ENCODE results near the gene RET. TPM values are rescaled to one million over a fixed set of nuclear protein-coding genes. Genes with fewer than 3 reads are reported as not detected.

RET gene
- total RNA-seq, 1 experiment from 2014 or later = 81.1 TPM

DNA sequence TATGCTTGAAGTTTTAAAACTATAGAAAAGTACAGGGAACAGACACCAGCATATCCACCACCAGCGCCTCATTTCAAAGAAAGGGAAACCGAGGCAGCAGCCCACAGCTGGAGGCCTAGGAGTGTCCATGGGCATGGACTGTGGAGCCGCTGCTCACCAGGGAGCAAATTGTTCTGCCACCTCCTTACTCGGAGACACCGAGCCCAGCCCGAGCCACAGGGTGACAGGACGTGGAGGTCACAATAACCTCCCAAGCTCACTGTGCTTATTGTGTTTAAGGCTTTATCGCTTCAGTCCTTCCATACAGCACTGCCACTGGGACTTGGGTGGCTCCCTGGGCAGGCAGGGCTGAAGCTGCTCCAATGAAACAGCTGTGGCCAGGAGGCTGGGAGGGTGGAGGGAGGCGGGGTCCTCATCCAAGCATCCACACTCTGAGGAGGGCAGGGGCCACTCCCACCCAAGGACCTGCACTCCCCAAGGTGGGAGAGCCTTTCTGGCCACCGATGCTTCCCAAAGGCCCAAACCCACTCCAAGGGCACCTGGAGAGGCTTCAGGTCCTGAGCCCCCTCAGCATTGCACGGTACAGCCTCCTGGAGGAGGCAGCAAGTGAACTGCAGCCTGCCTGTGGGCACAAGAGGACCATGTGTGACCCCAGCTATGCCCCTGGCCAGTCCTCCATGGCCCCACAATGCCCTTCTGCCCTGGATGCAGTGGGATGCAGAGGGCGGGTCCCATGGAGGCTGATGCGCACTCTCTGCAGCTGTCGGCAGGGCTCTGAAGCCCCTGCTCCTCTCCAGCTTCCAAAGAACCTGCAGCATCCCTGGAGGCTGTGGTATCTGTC is 38.7 kb upstream of the RET start:
- in situ Hi-C loops (cut with HindIII; ENCODE audit: low pct_unique_long_range_greater_than_20kb, low sequenced_read_pairs) = no loop called here
- ATAC-seq (0 out of 2 replicates have a peak, but pooled peaks have one; percentile 27), DNase-seq (ENCODE audit: low read depth, low spot score) (no peak)
- no peak overlapping the region for H3K4me3 ChIP-seq (ENCODE audit: low read depth in 2 of 2, low read length in 2 of 2)
- POLR2A ChIA-PET = no interaction called here
- H3K9me3 ChIP-seq (ENCODE audit: control insufficient read depth, insufficient read depth, low read depth, low read length) = peaks cover 3% of the 10 kb centered on the region; the same call in 1 of the 2 replicates
- H3K27ac ChIP-seq (ENCODE audit: low read length) = no peak overlapping the region
- intact Hi-C loops (cut with micrococcal nuclease; ENCODE audit: unreplicated experiment) = no loop called here
- no peak for TF ChIP-seq SIN3A (IDR thresholded peaks at IDR 0.05; ENCODE audit: borderline replicate concordance, insufficient read depth, low read depth, low read length)
- no peak for TF ChIP-seq REST (IDR thresholded peaks at IDR 0.05; ENCODE audit: insufficient read depth in 1 of 2, low read depth in 2 of 2, low read length in 1 of 2)
- TF ChIP-seq CTCF (IDR thresholded peaks at IDR 0.05) = no peak
- TF ChIP-seq POLR2AphosphoS5 (IDR thresholded peaks at IDR 0.05; ENCODE audit: low read depth, low read length) = no peak
- no peak for TF ChIP-seq TCF7L2 (IDR thresholded peaks at IDR 0.05; ENCODE audit: low read depth, low read length)
- H3K4me1 ChIP-seq (ENCODE audit: control insufficient read depth, insufficient read depth, low read length) = peaks cover 3% of the 10 kb centered on the region
- CTCF ChIA-PET = interaction anchor here (0.6 kb wide), 1 partner anchor 365 kb away, joined by 6 read pairs; no protein-coding TSS in a partner anchor
- H3K36me3 ChIP-seq (ENCODE audit: control insufficient read depth, insufficient read depth, low read length) = no peaks in the 10 kb centered on the region
- BruUV-seq (replicated peaks) = no TSS peak
- 0 out of 2 replicates have a peak, but pooled peaks cover under 1% of the 10 kb centered on the region for H3K27me3 ChIP-seq (ENCODE audit: control insufficient read depth, insufficient read depth, low read length)

- Histone ChIP-seq H3K4me3 (ENCODE audit: low read depth in 2 of 2, low read length in 2 of 2) (no peak overlapping the region), H3K4me1 (ENCODE audit: control insufficient read depth, insufficient read depth, low read length) (peaks cover 12% of the 10 kb centered on the region), H3K36me3 (ENCODE audit: control insufficient read depth, insufficient read depth, low read length) (no peaks in the 10 kb centered on the region), H3K9me3 (ENCODE audit: control insufficient read depth, insufficient read depth, low read depth, low read length) (no peaks in the 10 kb centered on the region), H3K27me3 (ENCODE audit: control insufficient read depth, insufficient read depth, low read length) (no peaks in the 10 kb centered on the region), H3K27ac (ENCODE audit: low read length) (no peak overlapping the region)
- in situ Hi-C loops (cut with HindIII; ENCODE audit: low pct_unique_long_range_greater_than_20kb, low sequenced_read_pairs) = no loop called here
- DNase-seq (ENCODE audit: low read depth, low spot score) = no peak
- BruUV-seq (replicated peaks) = no TSS peak
- ChIA-PET POLR2A (no interaction called here), CTCF (interaction anchor here (0.6 kb wide), 1 partner anchor 366 kb away, joined by 6 read pairs; no protein-coding TSS in a partner anchor)
- intact Hi-C loops (cut with micrococcal nuclease; ENCODE audit: unreplicated experiment) = no loop called here
- no peak for TF ChIP-seq CTCF (IDR thresholded peaks at IDR 0.05)
- no peak for TF ChIP-seq SIN3A (IDR thresholded peaks at IDR 0.05; ENCODE audit: borderline replicate concordance, insufficient read depth, low read depth, low read length)
- no peak for TF ChIP-seq REST (IDR thresholded peaks at IDR 0.05; ENCODE audit: insufficient read depth in 1 of 2, low read depth in 2 of 2, low read length in 1 of 2)
- TF ChIP-seq TCF7L2 (IDR thresholded peaks at IDR 0.05; ENCODE audit: low read depth, low read length) = no peak
- no peak for TF ChIP-seq POLR2AphosphoS5 (IDR thresholded peaks at IDR 0.05; ENCODE audit: low read depth, low read length)
- peak; percentile 17; the same call in 1 of the 2 replicates for ATAC-seq
Observed at GRCh38 chr10:43038783-43039623, 37.9 kb upstream of the RET start.

All from Panc1 (cell line).